ENCODE measurements around the gene LHX3.

LHX3 gene

GRCh38 chr9:136174779-136175615, 29.9 kb downstream of the LHX3 start:
- no peak for DNase-seq

- no peak for DNase-seq
Observed at GRCh38 chr9:136173648-136174290, 31.2 kb downstream of the LHX3 start.

GRCh38 chr9:136172412-136173079, 32.4 kb downstream of the LHX3 start:
- DNase-seq: no peak

GRCh38 chr9:136171801-136172411, 33.0 kb downstream of the LHX3 start:
- no peak for DNase-seq

- DNase-seq: no peak
Observed at GRCh38 chr9:136171009-136171800, 33.7 kb downstream of the LHX3 start.

GRCh38 chr9:136170006-136170901, 34.7 kb downstream of the LHX3 start:
- DNase-seq: peak in 4 of 5 donors; percentile 32 to 47 (median 40)

- DNase-seq: no peak
Observed at GRCh38 chr9:136169495-136169894, 35.4 kb downstream of the LHX3 start.

GRCh38 chr9:136163248-136163850, 41.6 kb downstream of the LHX3 start:
- DNase-seq: no peak

GRCh38 chr9:136160995-136161610, 43.8 kb downstream of the LHX3 start:
- no peak for DNase-seq

GRCh38 chr9:136160381-136160841, 44.5 kb downstream of the LHX3 start:
- DNase-seq: no peak

GRCh38 chr9:136159851-136160250, 45.1 kb downstream of the LHX3 start:
- DNase-seq: no peak

- DNase-seq: no peak
Observed at GRCh38 chr9:136157477-136158265, 47.3 kb downstream of the LHX3 start.

- DNase-seq: no peak
Observed at GRCh38 chr9:136156209-136157120, 48.5 kb downstream of the LHX3 start.

GRCh38 chr9:136155576-136155975, 49.4 kb downstream of the LHX3 start:
- no peak for DNase-seq

- no peak for DNase-seq
Observed at GRCh38 chr9:136154943-136155342, 50.0 kb downstream of the LHX3 start.

- no peak for DNase-seq
Observed at GRCh38 chr9:136153381-136154065, 51.4 kb downstream of the LHX3 start.

- DNase-seq: no peak
Observed at GRCh38 chr9:136152931-136153330, 52.0 kb downstream of the LHX3 start.

- DNase-seq: no peak
Observed at GRCh38 chr9:136152543-136152866, 52.4 kb downstream of the LHX3 start.
